GM19467 (cell line): Measurements from ENCODE around the gene ADRB2.
"Not testable (repeated sequence)": the region's sequence is repeated elsewhere in the genome, so short reads cannot be mapped to it uniquely, and the experiment has no call there.

Experiments
- ATAC-seq: cut with Tn5 transposase; IDR thresholded peaks from one replicate; pipeline ENCODE4 v1.9.1; 2021; ENCODE audit warnings: mild to moderate bottlenecking, moderate library complexity; ENCODE audit not compliant: unreplicated experiment

The ADRB2 gene

DNA sequence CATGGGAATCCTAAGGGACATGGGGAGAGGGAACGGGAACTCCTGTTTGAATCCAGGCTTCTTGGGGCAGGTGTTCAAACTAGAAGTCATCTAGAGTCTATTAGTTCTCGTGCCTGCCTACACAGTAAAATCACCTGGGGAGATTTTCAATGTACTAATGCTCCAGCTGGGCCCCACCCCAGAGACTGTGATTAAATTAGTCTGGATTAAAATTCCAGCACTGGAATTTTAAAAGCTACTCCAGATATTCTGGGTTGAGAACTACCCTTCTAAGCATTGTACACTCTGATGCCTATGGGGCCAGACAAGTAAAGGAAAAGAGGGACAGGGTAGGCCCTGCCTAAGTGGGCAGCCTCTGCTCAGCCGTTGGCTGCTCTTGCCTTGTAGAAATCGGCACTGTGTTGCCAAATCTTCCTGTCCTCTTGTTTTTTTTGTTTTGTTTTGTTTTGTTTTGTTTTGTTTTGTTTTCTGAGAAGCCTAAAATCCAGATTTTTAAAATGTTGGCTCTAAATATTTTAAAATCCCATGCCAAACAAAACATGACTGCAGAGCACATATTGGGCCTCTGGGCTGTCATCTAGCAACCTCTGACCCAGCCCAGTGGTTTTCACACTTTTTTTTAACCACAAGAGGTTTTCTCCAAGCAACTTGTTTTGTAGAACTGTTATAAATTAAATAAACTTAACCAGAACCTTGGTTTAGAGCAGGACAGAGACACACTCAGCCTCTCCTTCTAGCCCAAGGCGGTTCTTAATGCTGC, 29.0 kb downstream of the ADRB2 start:
- ATAC-seq, result no peak

DNA sequence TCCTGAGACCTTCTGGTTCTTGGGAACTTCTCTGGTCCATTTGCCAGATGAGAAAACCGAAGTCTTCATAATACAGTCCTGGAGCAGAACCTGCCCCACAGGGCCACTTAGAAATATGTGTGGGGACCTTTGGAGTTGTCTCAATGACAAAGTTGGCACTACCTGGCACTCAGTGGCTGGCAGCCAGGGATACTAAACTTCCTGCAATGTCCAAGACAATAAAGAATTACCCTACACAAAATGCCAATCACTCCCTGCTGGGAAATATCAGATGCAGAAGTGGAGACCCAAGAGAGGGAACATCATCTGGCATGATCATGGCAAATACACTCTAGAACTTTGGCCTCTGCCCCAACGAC, 29.6 kb downstream of the ADRB2 start:
- no peak for ATAC-seq

DNA sequence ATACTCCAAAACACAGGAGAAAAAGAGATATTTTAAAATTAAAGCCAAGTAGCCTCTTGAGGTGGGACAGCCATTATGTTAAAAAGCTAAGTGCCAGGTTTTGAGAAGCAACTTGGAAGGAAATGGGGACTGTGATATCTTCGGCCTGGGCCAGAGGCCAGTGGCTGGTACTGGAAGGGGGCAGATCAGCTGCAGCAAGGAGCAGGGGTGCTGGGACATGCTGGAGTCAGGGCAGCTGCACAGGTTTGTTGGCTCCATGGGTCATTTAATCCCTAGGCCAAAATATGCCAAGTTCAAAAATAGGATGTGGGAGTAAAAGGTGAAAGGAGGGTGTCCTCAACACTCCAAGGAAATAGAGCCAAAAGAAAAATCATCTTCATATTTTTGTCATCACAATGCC, 30.0 kb downstream of the ADRB2 start:
- ATAC-seq, result no peak

DNA sequence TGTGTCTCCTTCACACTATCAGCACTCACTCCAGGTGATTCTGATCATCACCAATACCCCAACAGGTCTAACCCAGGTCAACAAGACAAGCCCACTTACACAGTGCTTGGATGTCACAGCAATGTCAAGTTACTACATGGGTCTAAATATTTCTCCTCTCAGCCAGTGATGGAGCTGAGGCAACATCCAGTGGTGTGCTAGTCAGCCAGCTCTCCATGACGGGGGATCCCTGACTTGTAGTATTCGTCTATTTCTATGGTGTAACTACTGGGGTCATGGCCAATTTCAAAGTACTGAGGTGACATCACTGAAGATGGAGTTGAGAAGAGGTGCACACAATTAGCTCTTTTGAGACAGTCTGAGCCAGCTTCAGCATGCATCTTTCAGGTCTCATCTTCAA, 31.1 kb downstream of the ADRB2 start:
- ATAC-seq, result no peak

DNA sequence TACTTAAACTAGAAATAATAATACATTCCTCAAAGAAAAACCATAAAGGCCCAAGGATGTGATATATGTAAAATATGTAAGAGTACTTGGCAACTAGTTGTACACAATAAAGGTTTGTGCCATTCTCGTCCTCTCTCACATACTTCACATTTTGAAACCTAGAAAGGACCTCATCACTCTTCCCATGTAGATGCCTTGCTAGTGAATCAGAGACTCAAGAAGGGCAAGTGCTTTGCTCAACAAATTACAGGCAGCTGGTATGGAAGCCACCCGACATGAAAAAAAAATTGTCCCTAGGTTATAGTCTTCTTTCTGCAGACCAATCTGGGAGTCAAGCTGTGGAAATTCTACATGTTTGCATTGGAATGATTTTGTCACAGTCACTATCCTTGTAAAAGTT, 31.7 kb downstream of the ADRB2 start:
- no peak for ATAC-seq

DNA sequence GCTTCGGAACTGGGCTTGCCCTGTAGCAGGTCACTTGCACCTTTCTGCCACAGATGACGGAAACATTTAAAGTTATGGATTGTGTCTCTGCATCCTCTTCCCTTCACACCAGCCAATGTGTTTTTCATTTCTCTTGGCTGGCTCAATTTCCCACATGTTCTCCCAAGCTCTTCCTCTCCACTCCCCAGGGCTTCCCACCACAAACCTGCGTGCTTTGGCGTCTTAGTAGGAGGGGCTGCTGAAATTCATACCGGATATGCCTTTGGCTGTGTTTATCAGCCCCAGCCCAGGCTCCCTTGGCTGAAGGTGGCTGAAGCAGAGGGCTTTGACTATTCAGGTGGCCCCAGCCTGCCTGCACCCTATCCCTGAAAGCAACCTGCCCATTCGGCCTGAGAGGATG, 32.1 kb downstream of the ADRB2 start:
- ATAC-seq, result no peak

DNA sequence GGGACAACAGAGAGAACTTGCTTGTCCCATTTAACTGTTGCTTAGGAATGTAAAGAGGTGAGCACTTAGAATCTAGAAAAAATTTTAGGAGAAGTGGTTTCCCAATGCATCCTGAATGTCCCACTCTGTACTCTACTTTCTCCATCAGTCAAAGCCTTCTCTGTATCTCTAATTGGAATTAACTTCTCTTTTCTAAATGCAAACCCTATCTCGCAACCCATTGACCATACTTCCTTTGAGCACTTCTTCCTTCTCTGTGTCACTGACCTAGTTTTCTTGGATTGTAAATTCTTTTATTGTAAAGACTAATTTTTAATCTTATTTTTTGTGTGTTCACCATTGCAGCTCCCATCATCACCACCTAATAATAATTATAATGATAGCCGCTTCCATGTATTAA, 33.3 kb downstream of the ADRB2 start:
- ATAC-seq, result no peak

DNA sequence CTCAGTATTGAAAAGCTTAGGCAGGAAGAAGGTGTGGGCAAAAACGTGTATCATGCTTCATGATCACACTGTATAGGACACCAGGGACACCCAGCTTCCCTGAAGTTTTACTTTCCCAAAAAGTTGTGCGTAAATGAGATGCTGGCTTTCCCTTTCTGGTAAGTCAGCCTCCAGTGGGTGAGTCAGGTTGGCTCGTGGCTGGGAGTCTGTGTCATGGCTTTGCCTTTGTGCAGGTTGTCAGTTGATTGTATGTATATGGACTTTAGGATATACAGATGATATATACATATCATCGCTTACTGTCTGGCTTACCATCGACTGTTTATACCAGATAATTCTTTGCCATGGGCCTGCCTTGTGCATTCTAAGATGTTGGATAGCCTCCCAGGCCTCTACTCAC, 34.2 kb downstream of the ADRB2 start:
- no peak for ATAC-seq

DNA sequence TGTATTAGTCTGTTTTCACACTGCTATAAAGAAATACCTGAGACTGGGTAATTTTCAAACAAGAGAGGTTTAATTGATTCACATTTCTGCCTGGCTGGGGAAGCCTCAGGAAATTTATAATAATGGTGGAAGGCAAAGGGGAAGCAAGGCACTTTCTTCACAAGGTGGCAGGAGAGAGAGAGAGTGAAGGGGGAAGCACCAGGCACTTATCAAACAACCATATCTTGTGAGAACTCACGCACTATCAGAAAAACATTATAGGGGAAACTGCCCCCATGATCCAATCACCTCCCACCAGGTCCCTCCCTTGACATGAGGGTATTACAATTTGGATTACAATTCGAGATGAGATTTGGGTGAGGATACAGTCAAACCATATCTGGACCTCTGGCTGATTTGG, 34.7 kb downstream of the ADRB2 start:
- ATAC-seq, result no peak

DNA sequence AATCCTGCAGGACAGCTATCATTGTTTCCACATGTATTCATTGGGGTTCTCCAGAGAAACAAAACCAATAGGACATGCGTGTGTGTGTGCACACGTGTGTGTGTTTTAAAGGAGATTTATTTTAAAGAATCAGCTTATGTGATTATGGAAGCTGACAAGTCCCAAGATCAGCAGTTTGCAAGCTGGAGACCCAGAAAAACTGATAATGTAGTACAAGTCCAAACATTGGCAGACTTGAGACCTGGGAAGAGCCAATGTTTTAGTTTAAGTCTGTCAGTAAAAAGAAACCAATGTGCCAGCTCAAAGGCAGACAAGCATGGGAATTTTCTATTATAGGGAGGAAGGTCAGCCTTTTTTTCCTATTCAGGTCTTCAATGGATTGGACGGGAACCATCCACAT, 35.3 kb downstream of the ADRB2 start:
- ATAC-seq, result no peak

DNA sequence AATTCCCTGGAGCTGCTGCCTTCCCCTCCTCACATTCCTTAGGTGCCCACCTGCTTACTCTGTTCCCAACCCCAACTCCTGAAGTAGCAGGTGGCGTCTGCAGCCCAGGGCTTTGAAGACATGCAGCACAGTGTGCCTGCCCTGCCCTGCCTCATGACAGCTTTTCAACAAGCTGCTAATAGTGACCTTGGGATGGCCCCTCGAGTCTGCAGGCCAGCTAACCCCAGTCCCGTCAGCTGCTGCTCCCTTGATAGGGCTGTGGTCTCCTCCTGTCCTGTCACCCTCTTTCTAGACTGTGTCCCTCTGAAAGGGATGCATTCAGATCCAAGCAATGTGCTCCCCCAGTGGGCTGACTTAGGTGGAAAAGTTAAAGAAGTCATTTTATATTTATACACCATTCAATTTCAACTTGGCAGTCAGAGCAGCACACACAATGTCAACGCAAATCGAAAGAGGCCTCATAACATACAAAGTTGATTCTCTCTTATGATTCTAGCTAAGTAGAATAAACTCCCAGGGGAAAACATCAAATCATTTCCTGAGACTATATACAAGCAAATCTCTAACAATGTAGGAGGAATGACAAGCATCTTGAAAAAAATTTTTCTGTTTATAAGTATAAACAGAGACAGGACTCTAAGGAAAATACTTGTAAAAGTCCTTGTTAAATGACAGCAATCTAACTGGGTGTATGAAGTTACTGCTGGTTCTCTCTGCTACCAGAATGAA, 37.9 kb downstream of the ADRB2 start:
- ATAC-seq, result no peak

DNA sequence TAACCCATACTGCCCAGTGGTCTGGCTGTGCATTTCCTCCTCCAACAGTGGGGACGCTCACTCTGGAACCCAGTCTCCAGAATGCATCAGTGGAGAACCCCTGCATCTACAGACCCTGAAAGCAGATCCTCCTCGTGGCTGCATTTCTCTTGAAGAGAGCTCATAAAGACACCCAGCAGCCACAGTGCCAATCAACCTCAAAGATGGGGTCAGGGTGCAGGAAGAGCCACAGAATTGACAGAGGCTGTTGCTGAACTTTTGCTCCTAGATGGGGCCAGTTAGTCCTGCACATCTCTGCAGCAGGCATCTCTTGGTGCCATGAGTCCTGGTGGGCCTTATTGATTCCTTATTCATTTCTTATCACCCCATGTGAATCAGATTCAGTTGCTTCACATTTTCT, 39.6 kb downstream of the ADRB2 start:
- ATAC-seq, result no peak

DNA sequence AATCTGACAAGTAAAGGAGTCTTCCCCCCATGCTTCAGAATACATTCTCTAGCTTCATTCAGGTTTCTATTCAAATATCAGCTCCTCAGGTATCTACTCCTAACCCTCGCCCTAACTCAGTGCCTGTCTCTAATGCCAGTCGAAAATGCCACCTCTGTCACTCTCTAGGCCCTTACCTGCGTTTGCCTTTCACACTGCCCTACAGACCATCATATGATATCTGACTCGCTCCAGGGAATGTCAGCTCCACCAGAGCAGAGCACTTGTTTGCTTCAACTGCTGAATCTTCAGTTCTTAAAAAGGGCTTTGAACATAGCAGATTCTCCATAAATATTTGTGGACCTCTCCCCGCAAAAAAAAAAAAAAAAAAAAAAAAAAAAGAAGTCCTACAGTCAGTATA, 46.7 kb downstream of the ADRB2 start:
- ATAC-seq, result no peak

DNA sequence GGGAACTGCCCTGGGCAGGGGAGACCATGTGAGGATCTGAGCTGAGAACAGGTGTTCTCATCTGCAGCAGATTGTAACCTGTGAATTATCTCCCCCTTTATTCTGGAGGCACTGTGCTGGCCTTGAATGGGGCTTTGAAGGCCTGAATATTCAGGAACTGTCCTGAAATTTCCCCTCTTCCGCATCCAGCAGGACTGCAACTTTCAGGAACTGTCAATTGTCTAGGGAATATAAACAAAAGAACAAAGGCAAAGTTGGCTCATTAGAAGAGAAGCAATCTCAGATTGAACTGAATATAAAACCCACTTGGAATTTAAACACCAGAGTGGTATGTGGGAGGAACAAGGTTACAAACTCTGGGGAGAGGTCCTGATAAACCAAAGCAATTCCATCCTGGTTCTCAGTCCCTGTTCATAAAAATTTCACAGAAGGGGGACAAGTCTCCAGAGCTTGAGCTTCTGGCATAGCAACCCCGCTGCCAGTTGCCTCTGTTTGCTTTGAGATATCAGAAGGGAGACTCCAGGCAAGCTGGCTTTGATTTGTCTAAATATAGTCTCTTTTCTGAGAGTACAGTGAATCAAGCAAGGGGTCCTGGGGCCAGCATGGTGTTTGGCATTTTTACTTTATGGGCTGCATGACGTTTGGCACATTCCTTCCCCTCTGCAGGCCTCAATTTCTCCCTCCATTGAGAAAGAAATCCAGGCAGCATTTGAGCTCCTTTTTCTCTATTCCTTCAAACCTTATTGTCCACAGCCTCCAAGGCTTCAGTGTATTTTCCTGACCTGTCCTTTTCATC, 47.5 kb downstream of the ADRB2 start:
- no peak for ATAC-seq

DNA sequence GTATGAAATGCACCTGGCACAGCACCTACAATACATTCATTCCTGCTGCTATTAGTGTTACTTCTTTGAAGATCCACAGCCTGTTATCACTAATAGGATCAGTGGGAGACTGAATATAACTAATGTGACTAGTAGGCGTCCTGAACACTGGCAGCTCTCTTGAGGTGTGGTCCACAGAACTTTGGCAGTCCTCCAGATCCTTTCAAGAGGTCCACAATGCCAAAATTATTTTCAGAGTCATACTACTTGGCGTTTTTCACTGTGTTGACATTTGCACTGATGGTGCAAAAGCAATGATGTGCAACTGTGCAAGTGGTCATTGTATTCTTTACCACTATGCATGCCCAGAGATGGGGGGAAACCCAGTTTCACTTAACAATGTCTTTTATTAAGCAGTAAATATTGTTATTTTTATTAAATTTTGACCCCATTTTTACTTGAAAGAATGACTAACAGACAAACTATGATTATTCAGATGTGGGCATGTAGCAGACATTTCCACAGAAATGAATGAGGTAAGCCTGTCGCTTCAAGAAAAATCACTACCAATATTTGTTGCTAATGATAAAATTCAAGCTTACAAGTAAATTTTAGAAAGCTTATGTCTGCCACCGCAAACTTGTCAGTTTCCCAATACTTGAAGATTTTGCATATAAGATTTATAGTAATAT, 48.9 kb downstream of the ADRB2 start:
- ATAC-seq, result no peak

DNA sequence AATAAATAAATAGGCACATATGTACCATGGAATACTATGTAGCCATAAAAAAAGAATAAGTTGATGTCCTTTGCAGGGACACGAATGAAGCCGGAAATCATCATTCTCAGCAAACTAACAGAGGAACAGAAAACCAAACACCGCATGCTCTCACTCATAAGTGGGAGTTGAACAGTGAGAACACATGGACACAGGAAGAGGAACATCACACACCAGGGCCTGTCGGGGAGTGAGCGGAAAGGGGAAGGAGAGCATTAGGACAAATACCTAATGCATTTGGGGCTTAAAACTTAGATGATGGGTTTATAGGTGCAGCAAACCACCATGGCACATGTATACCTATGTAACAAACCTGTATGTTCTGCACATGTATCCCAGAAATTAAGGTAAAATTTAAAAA, 51.0 kb downstream of the ADRB2 start:
- not testable (repeated sequence) for ATAC-seq
